Epithelial cell of prostate (primary cell): Measurements from ENCODE around the gene EVC2.

Experiments used
- DNase-seq: peaks from one replicate; pipeline ENCODE4 v3.0.0-alpha.2; 2011; ENCODE audit warnings: low read depth, low spot score
- H3K27ac ChIP-seq: fragments of 450-650 bp; 2 replicates; pipeline ENCODE4 v1.5.1; 2017; ENCODE audit warnings: mild to moderate bottlenecking

EVC2 gene

GRCh38 chr4:5716391-5716790 is 8.0 kb upstream of the EVC2 start:
- no peak overlapping the region for H3K27ac ChIP-seq
- no peak for DNase-seq

DNA sequence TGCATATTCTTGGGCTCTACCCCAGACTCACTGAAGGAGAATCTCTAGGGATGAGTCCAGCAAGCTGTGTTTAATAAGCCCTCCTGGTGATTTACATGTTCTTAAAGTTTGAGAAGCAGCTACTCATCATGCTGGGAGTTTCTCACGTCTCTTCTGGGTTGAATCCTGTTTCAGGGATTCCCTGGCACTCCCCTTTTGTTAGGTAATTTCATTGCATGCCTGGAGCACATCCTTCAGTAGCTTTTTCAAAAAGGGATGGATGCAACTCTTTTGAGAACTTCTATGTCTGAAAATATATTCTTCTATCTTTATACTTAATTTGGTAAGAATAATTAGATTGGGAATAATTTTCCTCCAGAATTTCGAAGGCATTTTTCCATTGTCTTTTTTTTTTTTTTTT is 7.0 kb upstream of the EVC2 start:
- no peak for DNase-seq

GRCh38 chr4:5713861-5714260 is 5.5 kb upstream of the EVC2 start:
- H3K27ac ChIP-seq: no peak overlapping the region
- no peak for DNase-seq

More for the DNA sequence above, 7.0 kb upstream of the EVC2 start:
- H3K27ac ChIP-seq: no peak overlapping the region

- no peak for DNase-seq
- H3K27ac ChIP-seq: no peak overlapping the region
Observed at GRCh38 chr4:5712931-5713330, 4.6 kb upstream of the EVC2 start.

- peak overlapping the region; percentile 78 for H3K27ac ChIP-seq
Observed at GRCh38 chr4:5712517-5712916, 4.2 kb upstream of the EVC2 start.

GRCh38 chr4:5711479-5712184 is 3.3 kb upstream of the EVC2 start:
- no peak for DNase-seq
- peak overlapping the region; percentile 78 for H3K27ac ChIP-seq

More at GRCh38 chr4:5712517-5712916, 4.2 kb upstream of the EVC2 start:
- DNase-seq: peak; percentile 12

GRCh38 chr4:5710961-5711478 is 2.7 kb upstream of the EVC2 start, which contains the start of gene EVC:
Gene EVC, plus strand, starts transcription at chr4:5711201. Its CDS starts 180 bp downstream, at chr4:5711381.
- peak within 1 kb of the TSS; percentile 78 for H3K27ac ChIP-seq
- DNase-seq: peak; percentile 14

GRCh38 chr4:5710065-5710960 is 2.0 kb upstream of the EVC2 start:
- no peak for DNase-seq
- peak overlapping the region; percentile 78 for H3K27ac ChIP-seq

- DNase-seq: no peak
- peak overlapping the region; percentile 78 for H3K27ac ChIP-seq
Observed at GRCh38 chr4:5709207-5709575, 832 bp upstream of the EVC2 start.

GRCh38 chr4:5707778-5708448 is 446 bp downstream of the EVC2 start:
- DNase-seq: no peak
- H3K27ac ChIP-seq: peak overlapping the region; percentile 78

DNA sequence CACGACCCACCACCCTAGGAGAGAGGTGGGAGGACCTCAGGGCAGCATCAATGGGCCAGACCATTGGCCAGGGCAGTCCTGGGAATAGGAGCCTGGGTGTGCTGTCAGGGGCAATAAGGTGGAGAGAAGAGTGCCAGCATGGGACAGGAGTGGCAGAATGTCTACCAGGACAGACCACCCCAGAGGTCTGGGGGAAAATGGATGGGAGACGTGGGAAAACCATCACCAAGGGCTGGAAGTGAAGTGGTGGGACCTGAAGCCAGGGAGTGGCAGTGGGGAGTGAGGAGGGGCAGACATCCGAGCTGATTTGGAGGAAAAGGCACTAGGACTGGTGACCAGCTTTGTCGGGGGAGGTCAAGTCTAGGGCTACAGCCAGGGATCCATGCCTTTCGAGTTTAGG is 993 bp downstream of the EVC2 start:
- no peak for DNase-seq
- peak overlapping the region; percentile 78 for H3K27ac ChIP-seq

GRCh38 chr4:5706486-5707290 is 1.7 kb downstream of the EVC2 start:
- no peak overlapping the region for H3K27ac ChIP-seq
- no peak for DNase-seq

- no peak overlapping the region for H3K27ac ChIP-seq
- no peak for DNase-seq
Observed at GRCh38 chr4:5705647-5706320, 2.6 kb downstream of the EVC2 start.

DNA sequence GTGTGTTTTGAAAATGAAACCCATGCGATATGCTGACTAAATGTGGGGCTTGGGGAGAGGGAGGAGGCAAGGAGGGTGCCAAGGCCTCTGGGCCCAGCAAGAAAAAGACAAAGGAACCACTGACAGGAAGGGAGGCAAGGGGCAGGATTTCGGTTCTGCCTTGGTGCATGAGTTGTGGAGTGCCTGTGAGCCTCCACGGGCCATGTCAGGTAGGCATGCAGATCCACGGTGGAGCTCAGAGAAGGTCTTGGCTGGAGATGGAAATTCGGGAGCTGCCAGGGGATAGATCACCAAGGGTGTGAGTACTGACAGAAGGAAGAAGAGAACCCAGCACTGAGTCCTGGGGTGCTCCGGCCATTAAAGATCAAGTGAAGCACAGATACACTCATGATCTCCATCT is 4.1 kb downstream of the EVC2 start:
- no peak overlapping the region for H3K27ac ChIP-seq
- no peak for DNase-seq

- no peak overlapping the region for H3K27ac ChIP-seq
- no peak for DNase-seq
Observed at GRCh38 chr4:5703831-5704230, 4.5 kb downstream of the EVC2 start.

GRCh38 chr4:5701971-5702370 is 6.4 kb downstream of the EVC2 start:
- no peak overlapping the region for H3K27ac ChIP-seq
- no peak for DNase-seq

GRCh38 chr4:5700459-5700858 is 7.9 kb downstream of the EVC2 start:
- no peak overlapping the region for H3K27ac ChIP-seq
- DNase-seq: no peak

- no peak overlapping the region for H3K27ac ChIP-seq
- DNase-seq: no peak
Observed at GRCh38 chr4:5696341-5696740, 12.0 kb downstream of the EVC2 start.

DNA sequence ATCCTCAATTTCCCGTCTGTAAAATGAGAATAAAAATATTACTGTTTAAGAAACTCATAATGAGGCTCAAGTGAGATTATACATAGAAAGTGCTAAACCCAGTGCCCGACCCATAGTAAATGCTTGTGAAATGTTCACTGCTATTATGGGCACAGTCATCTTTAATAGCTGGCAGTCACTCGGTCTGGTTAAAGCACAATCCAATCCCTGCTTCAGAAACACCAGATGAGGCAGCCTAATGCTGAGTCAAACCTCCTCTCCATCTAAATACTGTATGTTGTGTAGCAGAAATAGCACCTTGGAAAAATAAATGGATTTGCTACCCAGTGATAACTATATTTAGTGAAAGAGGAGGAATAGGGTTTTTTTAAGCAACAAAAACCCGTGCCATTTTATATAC is 14.5 kb downstream of the EVC2 start:
- no peak overlapping the region for H3K27ac ChIP-seq
- DNase-seq: no peak
